Chondrocyte (in vitro differentiated cells): ENCODE results near the gene CTNNA2. TPM values are rescaled to one million over a fixed set of nuclear protein-coding genes. Genes with fewer than 3 reads are reported as not detected.

ENCODE experiments used
- DNase-seq: peaks from one replicate; pipeline ENCODE4 v3.0.0; 2021; ENCODE audit warnings: mixed read lengths, low spot score
- H3K27ac Mint-ChIP-seq: one replicate; pipeline ENCODE4 v1.8.0; 2021; ENCODE audit warnings: mild to moderate bottlenecking, moderate library complexity, mixed read lengths; ENCODE audit not compliant: unreplicated experiment
- H3K27me3 Mint-ChIP-seq: 2 replicates; pipeline ENCODE4 v1.8.0; 2021; ENCODE audit warnings: low read depth, mixed read lengths
- H3K36me3 Mint-ChIP-seq: 2 replicates; pipeline ENCODE4 v1.8.0; 2021; ENCODE audit warnings: low read depth, mixed read lengths
- H3K4me1 Mint-ChIP-seq: 2 replicates; pipeline ENCODE4 v1.8.0; 2021; ENCODE audit warnings: low read depth, mild to moderate bottlenecking, mixed read lengths
- H3K4me3 Mint-ChIP-seq: one replicate; pipeline ENCODE4 v1.8.0; 2021; ENCODE audit warnings: mild to moderate bottlenecking, moderate library complexity, mixed read lengths; ENCODE audit not compliant: unreplicated experiment
- H3K9me3 Mint-ChIP-seq: 2 replicates; pipeline ENCODE4 v1.8.0; 2021; ENCODE audit warnings: low read depth, mixed read lengths
- total RNA-seq: library from RNA; stranded (reverse); gene quantifications from 3 replicates; pipeline ENCODE4 v1.2.1, GENCODE V29; 2021
- TF ChIP-seq, protein P1 (sequence below): fragments of 200-600 bp; sonication (generic); IDR thresholded peaks from 2 replicates; pipeline ENCODE4 v1.5.0; 2021; ENCODE audit warnings: antibody characterized with exemption, mild to moderate bottlenecking, moderate library complexity

Gene CTNNA2
- total RNA-seq, 1 donor from 2014 or later, result not detected

DNA sequence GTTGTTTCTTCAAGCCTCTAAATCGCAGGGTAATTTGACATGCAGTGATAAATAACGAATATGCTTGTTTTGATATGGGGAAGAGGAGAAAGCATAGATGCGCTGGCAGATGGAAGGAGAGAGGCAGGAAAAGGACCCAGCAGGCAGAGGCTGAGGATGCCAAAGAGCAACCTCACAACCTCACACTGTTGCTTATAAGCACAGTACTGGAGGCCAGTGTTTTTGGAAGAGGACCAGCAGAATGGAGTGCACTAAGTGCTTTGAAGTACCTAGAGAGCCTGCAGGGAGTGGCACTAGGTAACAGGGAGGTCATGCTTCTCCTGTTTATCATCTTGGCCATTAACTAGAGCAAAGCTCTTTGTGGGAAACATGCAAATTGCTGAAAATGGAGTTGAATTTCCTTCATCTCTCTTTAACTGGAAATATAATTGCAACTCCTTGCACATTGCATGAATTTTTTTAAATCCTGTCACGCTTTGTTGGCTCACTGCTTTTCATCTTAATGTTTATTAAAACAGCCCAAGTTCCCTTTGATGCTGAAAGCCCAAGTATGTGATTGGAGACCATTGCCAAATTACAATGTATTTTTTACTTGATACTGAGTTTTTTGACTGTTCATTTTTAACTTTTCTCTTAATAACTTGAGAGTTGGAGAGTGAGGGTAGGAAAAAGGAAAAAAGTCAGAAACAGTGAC is 555.3 kb downstream of the CTNNA2 start:
- no peak for DNase-seq
- Mint-ChIP-seq H3K27ac (no peak overlapping the region), H3K4me1 (no peaks in the 10 kb centered on the region), H3K27me3 (peaks cover 16% of the 10 kb centered on the region), H3K36me3 (no peaks in the 10 kb centered on the region), H3K9me3 (no peaks in the 10 kb centered on the region), H3K4me3 (no peak overlapping the region)
- TF ChIP-seq, protein P1, sequence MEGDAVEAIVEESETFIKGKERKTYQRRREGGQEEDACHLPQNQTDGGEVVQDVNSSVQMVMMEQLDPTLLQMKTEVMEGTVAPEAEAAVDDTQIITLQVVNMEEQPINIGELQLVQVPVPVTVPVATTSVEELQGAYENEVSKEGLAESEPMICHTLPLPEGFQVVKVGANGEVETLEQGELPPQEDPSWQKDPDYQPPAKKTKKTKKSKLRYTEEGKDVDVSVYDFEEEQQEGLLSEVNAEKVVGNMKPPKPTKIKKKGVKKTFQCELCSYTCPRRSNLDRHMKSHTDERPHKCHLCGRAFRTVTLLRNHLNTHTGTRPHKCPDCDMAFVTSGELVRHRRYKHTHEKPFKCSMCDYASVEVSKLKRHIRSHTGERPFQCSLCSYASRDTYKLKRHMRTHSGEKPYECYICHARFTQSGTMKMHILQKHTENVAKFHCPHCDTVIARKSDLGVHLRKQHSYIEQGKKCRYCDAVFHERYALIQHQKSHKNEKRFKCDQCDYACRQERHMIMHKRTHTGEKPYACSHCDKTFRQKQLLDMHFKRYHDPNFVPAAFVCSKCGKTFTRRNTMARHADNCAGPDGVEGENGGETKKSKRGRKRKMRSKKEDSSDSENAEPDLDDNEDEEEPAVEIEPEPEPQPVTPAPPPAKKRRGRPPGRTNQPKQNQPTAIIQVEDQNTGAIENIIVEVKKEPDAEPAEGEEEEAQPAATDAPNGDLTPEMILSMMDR, result no peak

DNA sequence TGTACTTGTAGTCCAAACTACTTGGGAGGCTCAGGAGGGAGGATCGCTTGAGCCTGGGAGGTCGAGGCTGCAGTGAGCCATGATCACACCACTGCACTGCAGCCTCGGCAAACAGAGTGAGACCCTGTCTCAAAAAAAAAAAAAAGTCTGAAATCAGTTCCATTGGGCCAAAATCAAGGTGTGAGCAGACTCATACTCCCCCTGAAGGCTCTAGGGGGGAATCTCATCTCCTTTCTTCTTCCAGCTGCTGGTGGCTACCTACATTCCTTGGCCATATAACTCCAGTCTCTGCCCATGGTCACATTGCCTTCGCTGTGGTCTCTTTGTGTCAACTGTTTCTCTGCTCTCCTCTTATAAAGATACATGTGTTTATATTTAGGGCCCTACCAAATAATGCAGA is 557.7 kb downstream of the CTNNA2 start:
- TF ChIP-seq, protein P1, result no peak
- Mint-ChIP-seq H3K27ac (no peak overlapping the region), H3K4me3 (no peak overlapping the region), H3K36me3 (no peaks in the 10 kb centered on the region), H3K27me3 (peaks cover 16% of the 10 kb centered on the region), H3K9me3 (no peaks in the 10 kb centered on the region), H3K4me1 (no peaks in the 10 kb centered on the region)
- no peak for DNase-seq

DNA sequence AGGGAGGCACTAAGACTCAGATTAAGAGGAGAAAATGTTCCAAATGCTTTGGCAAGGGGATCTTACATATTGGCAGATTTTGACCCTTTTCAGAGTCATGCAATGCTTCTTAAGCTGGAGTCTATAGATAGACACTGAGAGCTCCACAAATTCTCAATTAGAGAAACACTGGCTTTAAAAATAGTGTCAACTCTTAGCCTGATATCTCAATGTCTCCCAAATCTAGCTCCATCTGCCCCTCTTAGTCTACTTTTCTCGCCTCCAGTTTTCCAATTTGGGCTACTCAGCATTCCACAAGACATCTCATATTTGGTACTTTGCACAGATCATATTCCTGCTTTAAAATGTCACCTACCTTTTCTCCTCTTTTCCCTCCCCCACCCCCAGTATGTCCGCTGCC is 559.1 kb downstream of the CTNNA2 start:
- H3K36me3 Mint-ChIP-seq, result no peaks in the 10 kb centered on the region
- H3K4me1 Mint-ChIP-seq, result no peaks in the 10 kb centered on the region
- TF ChIP-seq, protein P1, result no peak
- peaks cover 16% of the 10 kb centered on the region for H3K27me3 Mint-ChIP-seq
- DNase-seq, result no peak
- no peak overlapping the region for H3K27ac Mint-ChIP-seq
- H3K4me3 Mint-ChIP-seq, result no peak overlapping the region
- H3K9me3 Mint-ChIP-seq, result no peaks in the 10 kb centered on the region

DNA sequence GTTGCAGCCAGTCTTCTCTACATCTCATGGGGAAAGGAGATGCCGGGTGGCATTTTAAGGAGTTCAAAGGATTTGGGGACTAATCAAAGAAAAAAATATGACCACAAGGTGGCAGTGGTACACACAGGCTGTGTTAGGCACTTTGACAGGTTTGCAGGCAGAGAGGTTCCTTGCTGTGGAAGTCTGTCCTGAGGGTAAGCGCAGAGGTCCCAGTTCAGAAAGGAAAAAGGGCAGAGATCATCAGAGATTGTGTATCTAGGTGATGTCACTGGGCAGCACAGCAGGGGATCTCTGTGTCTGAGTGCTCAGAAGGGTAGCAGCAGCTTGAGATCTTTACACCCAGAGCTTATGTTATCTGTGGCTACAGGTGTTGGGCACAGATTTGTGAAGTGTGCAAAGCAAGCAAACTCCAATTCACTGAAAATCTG is 560.3 kb downstream of the CTNNA2 start:
- H3K9me3 Mint-ChIP-seq, result peaks cover 2% of the 10 kb centered on the region
- no peak overlapping the region for H3K4me3 Mint-ChIP-seq
- no peaks in the 10 kb centered on the region for H3K36me3 Mint-ChIP-seq
- H3K4me1 Mint-ChIP-seq, result no peaks in the 10 kb centered on the region
- TF ChIP-seq, protein P1, result peak; percentile 82
- H3K27me3 Mint-ChIP-seq, result peaks cover 17% of the 10 kb centered on the region
- no peak overlapping the region for H3K27ac Mint-ChIP-seq
- DNase-seq, result no peak

DNA sequence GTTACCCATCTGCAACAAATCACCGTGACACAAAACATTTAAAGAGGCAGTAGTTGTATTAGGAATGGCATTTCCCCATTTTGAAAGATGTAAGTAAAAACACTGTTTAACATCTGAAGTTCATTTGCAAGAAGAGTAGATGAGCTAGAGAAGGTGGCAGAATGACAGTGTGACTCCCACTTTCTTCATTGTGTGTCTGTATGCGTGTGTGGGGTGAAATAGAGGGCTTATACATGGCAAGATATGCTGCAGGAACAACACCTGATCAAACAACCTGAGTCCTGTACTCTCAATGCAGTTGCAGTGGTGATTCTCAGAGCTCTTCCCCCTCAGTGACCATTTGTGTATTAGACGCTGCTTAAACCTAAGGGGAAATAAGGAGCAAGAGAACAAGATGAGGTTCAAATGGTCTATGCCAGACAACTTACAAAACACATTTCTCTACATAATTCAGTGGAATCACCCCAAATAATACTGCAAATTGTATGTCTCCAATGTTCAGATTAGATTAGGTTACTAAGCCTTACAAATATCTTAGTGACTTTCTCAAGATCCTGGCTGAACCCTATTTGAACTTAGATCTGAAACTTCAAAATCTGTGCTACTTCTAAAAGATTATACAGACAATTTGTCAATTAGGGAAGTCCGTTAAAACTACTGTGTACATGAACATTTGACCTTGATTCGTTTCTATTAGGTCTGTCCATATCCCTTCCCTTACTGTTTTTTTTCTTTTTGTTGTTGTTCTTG is 561.6 kb downstream of the CTNNA2 start:
- peaks cover 18% of the 10 kb centered on the region for H3K27me3 Mint-ChIP-seq
- H3K4me1 Mint-ChIP-seq, result no peaks in the 10 kb centered on the region
- H3K27ac Mint-ChIP-seq, result no peak overlapping the region
- no peaks in the 10 kb centered on the region for H3K36me3 Mint-ChIP-seq
- peaks cover 2% of the 10 kb centered on the region for H3K9me3 Mint-ChIP-seq
- H3K4me3 Mint-ChIP-seq, result no peak overlapping the region
- TF ChIP-seq, protein P1, result no peak
- no peak for DNase-seq
